Breast epithelium (tissue), 3 donors: ENCODE results near the gene POLD4.
"Not testable (repeated sequence)": the region's sequence is repeated elsewhere in the genome, so short reads cannot be mapped to it uniquely, and the experiment has no call there.

ENCODE experiments used
- CTCF ChIP-seq, 3 donors: fragments of 450-650 bp; IDR thresholded peaks; one replicate each; pipeline ENCODE4 v1.5.1; 2016 to 2017; ENCODE audit warnings: antibody characterized with exemption in 3 of 3, mild to moderate bottlenecking in 3 of 3, moderate library complexity in 3 of 3
- POLR2A ChIP-seq: fragments of 450-650 bp; IDR thresholded peaks from one replicate; pipeline ENCODE4 v1.6.1; 2016; ENCODE audit warnings: antibody characterized with exemption, mild to moderate bottlenecking, moderate library complexity
- POLR2AphosphoS5 ChIP-seq, 3 donors: sonication (generic); formaldehyde crosslinking; IDR thresholded peaks; one replicate each; pipeline ENCODE4 v1.6.1; 2017; ENCODE audit warnings: antibody characterized with exemption in 3 of 3

GRCh38 chr11:67318876-67319275 is 34.5 kb downstream of the POLD4 start:
- TF ChIP-seq POLR2AphosphoS5 (IDR thresholded peaks at IDR 0.05); POLR2A; CTCF (IDR thresholded peaks at IDR 0.05): not testable (repeated sequence)
